Kidney (tissue), 14 donors: Measurements from ENCODE around the gene TMEM156. TPM values are rescaled to one million over a fixed set of nuclear protein-coding genes. Genes with fewer than 3 reads are reported as not detected.
A peak's percentile ranks its signal among the peaks of the same experiment; 100 is the strongest.
"Not testable (repeated sequence)": the region's sequence is repeated elsewhere in the genome, so short reads cannot be mapped to it uniquely, and the experiment has no call there.

Experiments used
- DNase-seq, 5 donors: peaks; one replicate each; pipeline ENCODE4 v3.0.0-alpha.2; 2013 to 2020
- FAIRE-seq: peaks from 2 replicates; lab custom pipeline; 2012; peaks lifted over from hg19 to GRCh38; lab: Jason Lieb, UNC
- H3K27ac ChIP-seq, 2 donors: one replicate each; pipeline ENCODE4 v1.7.0; 2013; ENCODE audit warnings: low read depth in 2 of 2, low read length in 2 of 2, inconsistent platforms in 1 of 2
- H3K27me3 ChIP-seq: one replicate; pipeline ENCODE4 v1.7.1; 2013; ENCODE audit warnings: low read length, inconsistent platforms; ENCODE audit not compliant: control insufficient read depth, insufficient read depth
- H3K36me3 ChIP-seq, 3 donors: one replicate each; pipeline versions ENCODE4 v1.7.0 to v1.7.1; 2013; ENCODE audit warnings: low read length in 3 of 3, control low read depth in 1 of 3, inconsistent platforms in 1 of 3; ENCODE audit not compliant: insufficient read depth in 3 of 3, control insufficient read depth in 2 of 3
- H3K4me1 ChIP-seq, 3 donors: one replicate each; pipeline versions ENCODE4 v1.7.0 to v1.7.1; 2013; ENCODE audit warnings: low read length in 3 of 3, inconsistent platforms in 1 of 3, low read depth in 1 of 3; ENCODE audit not compliant: control insufficient read depth in 2 of 3, insufficient read depth in 2 of 3
- H3K4me3 ChIP-seq, 3 donors: one replicate each; pipeline versions ENCODE4 v1.7.0 to v1.8.1; 2013; ENCODE audit warnings: low read length in 3 of 3, control low read depth in 1 of 3, inconsistent platforms in 1 of 3
- H3K9ac ChIP-seq, 3 donors: one replicate each; pipeline versions ENCODE4 v1.7.0 to v1.7.1; 2013; ENCODE audit warnings: low read length in 3 of 3, control low read depth in 1 of 3, inconsistent platforms in 1 of 3
- H3K9me3 ChIP-seq, 3 donors: one replicate each; pipeline versions ENCODE4 v1.7.0 to v1.7.1; 2013; ENCODE audit warnings: low read length in 3 of 3, control low read depth in 1 of 3, inconsistent platforms in 1 of 3; ENCODE audit not compliant: control insufficient read depth in 2 of 3, insufficient read depth in 1 of 3
- CTCF ChIP-seq: IDR thresholded peaks from 3 replicates; pipeline ENCODE4 v1.5.1; 2012; ENCODE audit warnings: mild to moderate bottlenecking, moderate library complexity, borderline replicate concordance; ENCODE audit not compliant: insufficient read depth; ENCODE audit errors: extremely low read depth
- intact Hi-C: fragments of 100-400 bp; cut with DNase I; formaldehyde crosslinking; loops from one replicate; pipeline ENCODE4 v1.11.1; 2022
- polyA plus RNA-seq: library from polyadenylated mRNA; stranded (reverse); fragments of 350-450 nt; fragmentation: Illumina TruSeq; extraction: RNeasy Lipid Tissue Mini Kit (QIAGEN cat#74804); gene quantifications from one replicate; pipeline ENCODE4 v1.2.3, GENCODE V29; 2014; ENCODE audit warnings: low read depth, low replicate concordance; ENCODE audit not compliant: insufficient read depth
- total RNA-seq: library from RNA; stranded (reverse); fragmentation: NEBNext Ultra II Directional; extraction: Animal tissue kit (Norgen Biotek cat#: 25700); gene quantifications from one replicate; pipeline ENCODE4 v1.2.1, GENCODE V29; 2021
- donor health status: control.
- donor health status: control.
- donor health status: control.
- donor health status: control.
- donor health status: control.
- donor health status: DM: yes; HTN: yes; CAD: no.
- donor health status: Normal renal cell carcinoma (clear cell type).

TMEM156 gene
- total and polyA plus RNA-seq, 2 donors from 2014 or later: 1.8 to 3.5 TPM

- intact Hi-C loops: no loop called here
- FAIRE-seq: no peak
- no peak for DNase-seq
- H3K4me1 ChIP-seq: peaks cover 0 to 10% (median 3%) of the 10 kb centered on the region in 3 donors
- no peaks in the 10 kb centered on the region for H3K27me3 ChIP-seq
- H3K4me3 ChIP-seq: no peak overlapping the region
- no peaks in the 10 kb centered on the region for H3K9me3 ChIP-seq
- H3K9ac ChIP-seq: no peak overlapping the region
- H3K36me3 ChIP-seq: no peaks in the 10 kb centered on the region
- TF ChIP-seq CTCF: no peak
- H3K27ac ChIP-seq: peak overlapping the region; percentile 67 to 74
These were observed 5.7 kb upstream of the TMEM156 start for GRCh38 chr4:39037941-39038340.

DNA sequence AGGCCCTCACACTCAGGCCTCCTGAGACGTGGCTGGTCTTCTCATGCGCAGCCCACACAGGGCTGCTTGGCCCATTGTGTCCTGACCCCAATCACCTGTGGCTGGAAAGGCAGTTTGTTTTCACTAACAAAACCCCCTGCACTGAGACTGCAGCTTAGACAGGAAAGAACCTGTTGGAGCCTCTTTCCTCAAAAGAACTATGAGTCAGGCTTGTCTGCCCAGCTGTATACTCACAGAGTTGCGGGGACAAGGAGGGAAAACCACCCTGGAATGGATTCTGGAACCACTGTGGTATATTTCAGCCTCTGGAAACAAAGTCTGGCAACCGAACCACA, 5.2 kb upstream of the TMEM156 start:
- FAIRE-seq: no peak

DNA sequence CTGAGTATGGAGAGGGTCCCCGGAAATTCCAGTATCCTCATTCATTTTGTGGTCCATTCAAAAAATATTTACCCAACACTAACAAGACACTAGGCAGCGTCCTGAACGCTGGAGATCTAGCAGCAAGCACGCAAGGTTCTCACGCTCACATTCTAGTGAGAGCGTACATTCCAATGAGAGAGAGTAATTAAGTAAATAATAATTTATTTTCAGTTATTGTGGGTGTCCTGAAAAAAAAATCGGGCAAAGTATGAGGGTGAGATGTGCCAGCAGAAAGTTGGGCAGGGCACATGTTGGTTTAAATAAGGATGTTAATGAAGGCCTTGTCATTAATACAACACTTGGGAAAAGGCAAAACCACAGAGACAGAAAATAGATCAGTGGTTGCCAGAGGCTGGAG, 4.0 kb upstream of the TMEM156 start:
- H3K9ac ChIP-seq: no peak overlapping the region
- intact Hi-C loops: no loop called here
- FAIRE-seq (no peak), DNase-seq (no peak)
- H3K9me3 ChIP-seq: no peaks in the 10 kb centered on the region
- no peak overlapping the region for H3K4me3 ChIP-seq
- no peaks in the 10 kb centered on the region for H3K36me3 ChIP-seq
- H3K4me1 ChIP-seq: peaks cover 0 to 7% (median 3%) of the 10 kb centered on the region in 3 donors
- H3K27me3 ChIP-seq: no peaks in the 10 kb centered on the region
- TF ChIP-seq CTCF: no peak
- peak overlapping the region in 1 of 2 donors; percentile 28 for H3K27ac ChIP-seq

More for the DNA sequence above, 5.2 kb upstream of the TMEM156 start:
- Histone ChIP-seq H3K9me3 (no peaks in the 10 kb centered on the region), H3K27me3 (no peaks in the 10 kb centered on the region), H3K4me1 (peaks cover 0 to 10% (median 3%) of the 10 kb centered on the region in 3 donors), H3K36me3 (no peaks in the 10 kb centered on the region), H3K4me3 (no peak overlapping the region), H3K27ac (peak overlapping the region; percentile 67 to 74), H3K9ac (no peak overlapping the region)
- intact Hi-C loops: no loop called here
- DNase-seq: peak in 3 of 5 donors; percentile 18 to 62 (median 28)
- no peak for TF ChIP-seq CTCF

GRCh38 chr4:39031590-39032020, 604 bp downstream of the TMEM156 start:
- H3K9me3 ChIP-seq, H3K27me3 ChIP-seq, H3K27ac ChIP-seq, H3K4me3 ChIP-seq, H3K36me3 ChIP-seq, H3K4me1 ChIP-seq, H3K9ac ChIP-seq, intact Hi-C loops, DNase-seq: not testable (repeated sequence)
- peak; percentile 54 for FAIRE-seq
